Heart left ventricle (tissue), 16 donors: Measurements from ENCODE around the gene TM4SF1. TPM values are rescaled to one million over a fixed set of nuclear protein-coding genes. Genes with fewer than 3 reads are reported as not detected.
A peak's percentile ranks its signal among the peaks of the same experiment; 100 is the strongest.

Source experiments
- ATAC-seq, 4 donors: fragments of 200-7000 bp; cut with Tn5 transposase; one replicate each; pipeline ENCODE4 v1.9.1; 2020 to 2022; ENCODE audit warnings: moderate library complexity in 4 of 4, mild to moderate bottlenecking in 3 of 4, moderate number of reproducible peaks in 1 of 4
- DNase-seq, 5 donors: peaks; one replicate each; pipeline ENCODE4 v3.0.0-alpha.2; 2020
- H3K27ac ChIP-seq, 12 donors: fragments of 200-600 bp; sonication (generic) in 4 of 12; one replicate each; pipeline versions ENCODE4 v1.5.0 to v1.8.0; 2016 to 2022; ENCODE audit warnings: mild to moderate bottlenecking in 2 of 12
- H3K27me3 ChIP-seq, 9 donors: fragments of 200-600 bp; sonication (generic) in 2 of 9; one replicate each; pipeline versions ENCODE4 v1.5.1 to v1.8.0; 2016 to 2022; ENCODE audit warnings: mild to moderate bottlenecking in 3 of 9
- H3K36me3 ChIP-seq, 9 donors: fragments of 200-600 bp; sonication (generic) in 2 of 9; one replicate each; pipeline versions ENCODE4 v1.5.0 to v1.8.0; 2018 to 2022; ENCODE audit warnings: mild to moderate bottlenecking in 2 of 9
- H3K4me1 ChIP-seq, 12 donors: fragments of 200-600 bp; sonication (generic) in 4 of 12; one replicate each; pipeline versions ENCODE4 v1.5.0 to v1.8.0; 2016 to 2022; ENCODE audit warnings: mild to moderate bottlenecking in 3 of 12
- H3K4me3 ChIP-seq, 12 donors: fragments of 200-600 bp; sonication (generic) in 4 of 12; one replicate each; pipeline versions ENCODE4 v1.5.0 to v1.8.0; 2017 to 2022; ENCODE audit warnings: mild to moderate bottlenecking in 9 of 12, moderate library complexity in 4 of 12
- H3K9me3 ChIP-seq, 12 donors: fragments of 200-600 bp; sonication (generic) in 4 of 12; one replicate each; pipeline versions ENCODE4 v1.5.0 to v1.8.0; 2016 to 2022; ENCODE audit warnings: mild to moderate bottlenecking in 1 of 12
- POLR2A ChIP-seq, 2 donors: fragments of 450-650 bp; IDR thresholded peaks; one replicate each; pipeline ENCODE4 v1.6.1; 2017; ENCODE audit warnings: antibody characterized with exemption in 2 of 2, mild to moderate bottlenecking in 2 of 2, moderate library complexity in 2 of 2
- WGBS, 4 donors: extraction: QIAGEN DNeasy Blood & Tissue Kit in 2 of 4; methylation state at CpG; one replicate each; pipeline versions ENCODE4 v1.1.5 to v1.1.7; 2013 to 2018; 5-methylcytosine and 5-hydroxymethylcytosine counted together
- intact Hi-C, 10 donors: fragments of 100-400 bp; cut with DNase I; formaldehyde crosslinking; loops; one replicate each; pipeline versions ENCODE4 v1.11.1 to v1.14.2; 2022
- polyA plus RNA-seq, 2 donors: library from polyadenylated mRNA; stranded (reverse); fragments of 200-250 nt; gene quantifications; one replicate each; pipeline ENCODE4 v1.2.3, GENCODE V29; 2013
- total RNA-seq, 9 donors: library from RNA; depleted of rRNA in 2 of 9; stranded (reverse); fragments of >200 nt in 2 of 9; fragmentation: NEBNext Ultra II Directional in 3 of 9; extraction: Animal tissue kit (Norgen Biotek cat#: 25700) in 3 of 9; gene quantifications; one replicate each; pipeline versions ENCODE4 v1.1.0 to v1.2.4, GENCODE V29; 2016 to 2023
- TF ChIP-seq, protein P1 (sequence below), 12 donors: fragments of 200-600 bp; sonication (generic) in 4 of 12; IDR thresholded peaks; one replicate each; pipeline versions ENCODE4 v1.5.0 to v1.8.0; 2018 to 2022; ENCODE audit warnings: antibody characterized with exemption in 12 of 12, mild to moderate bottlenecking in 5 of 12
- donor health status: ischemic (EF 13 %, LVEDD 7.1; RV severe dilation, severe dysfunction).
- donor health status: healthy with polysubstance abuse.
- donor health status: DM: no; HTN: yes; CAD: no.
- donor health status: DM: no; HTN: no; CAD: no.
- donor health status: ischemic (EF 25% LVEDD 6.9; RV normal size, moderate dysfunction).
- donor health status: ischemic (EF 25% LVEDD 5.7; RV mildly dilated, moderate dysfunction).
- donor health status: healthy.
- donor health status: DM: yes; HTN: yes; CAD: no.
- donor health status: ischemic (EF 35%, LVEDD 5.7; RV mildly dilated, moderate dysfunction).
- donor health status: nonischemic (EF 11% LVEDD 7.7; RV severe dilation, severe dysfunction).
- donor health status: DM: yes; HTN: yes; CAD: no.
- donor health status: PGD.
- donor health status: ischemic (EF 29% LVEDD 5.4; RV normal size, mild dysfunction).
- donor health status: nonischemic (EF 23%, LVEDD 6.1; RV moderate dilation, normal function).

The TM4SF1 gene
- total and polyA plus RNA-seq, 11 donors = 61.6 to 224 (median 111) TPM

DNA sequence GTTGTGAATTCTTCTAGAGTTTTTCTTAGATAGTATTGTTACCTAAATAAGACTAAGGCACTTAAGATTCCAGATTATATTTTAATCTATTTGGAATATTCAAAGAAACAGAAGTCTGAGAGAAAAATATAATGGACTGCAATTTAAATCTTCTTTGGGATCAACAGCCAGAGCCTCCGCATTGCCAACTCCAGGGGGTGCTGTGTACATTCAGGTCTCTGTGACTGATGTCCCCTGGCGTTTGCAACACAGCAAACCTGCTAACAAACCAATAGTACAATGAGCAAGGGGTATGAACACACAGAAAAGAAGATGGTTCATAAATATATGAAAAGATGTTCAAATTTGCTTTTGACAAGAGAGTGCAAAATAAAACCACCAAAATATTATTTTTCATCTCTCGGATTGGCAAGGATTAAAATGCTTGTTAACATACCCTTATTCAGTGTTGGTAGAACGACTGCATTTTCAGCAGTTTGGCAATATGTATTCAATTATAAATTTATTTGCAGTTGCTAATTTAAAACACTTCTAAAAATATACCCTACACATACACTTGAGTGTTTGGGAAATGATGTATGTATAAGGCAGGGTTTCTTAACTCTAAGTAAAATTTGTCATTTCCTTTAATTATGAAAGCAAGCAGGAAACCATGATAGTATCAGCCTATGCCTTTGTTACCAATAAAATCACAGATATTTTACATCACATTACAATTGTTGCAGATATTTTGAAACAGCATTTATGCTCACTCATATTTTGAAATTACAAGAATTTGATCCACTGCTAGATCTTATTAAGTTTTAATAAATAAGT lies 16.1 kb upstream of the TM4SF1 start:
- Histone ChIP-seq H3K27me3 (no peaks in the 10 kb centered on the region), H3K4me3 (no peak overlapping the region), H3K36me3 (no peaks in the 10 kb centered on the region), H3K4me1 (peaks cover 0 to 29% (median 8%) of the 10 kb centered on the region in 12 donors), H3K9me3 (peaks cover 0 to 8% (median 0%) of the 10 kb centered on the region in 12 donors), H3K27ac (peak overlapping the region in 6 of 12 donors; percentile 11 to 57 (median 24))
- intact Hi-C loops = loop anchor here in 7 of 10 donors (1.0 to 5.0 kb wide), 5 partner anchors 41 to 89 kb away; no protein-coding TSS in a partner anchor
- no peak for TF ChIP-seq POLR2A (IDR thresholded peaks at IDR 0.05)
- TF ChIP-seq, protein P1, sequence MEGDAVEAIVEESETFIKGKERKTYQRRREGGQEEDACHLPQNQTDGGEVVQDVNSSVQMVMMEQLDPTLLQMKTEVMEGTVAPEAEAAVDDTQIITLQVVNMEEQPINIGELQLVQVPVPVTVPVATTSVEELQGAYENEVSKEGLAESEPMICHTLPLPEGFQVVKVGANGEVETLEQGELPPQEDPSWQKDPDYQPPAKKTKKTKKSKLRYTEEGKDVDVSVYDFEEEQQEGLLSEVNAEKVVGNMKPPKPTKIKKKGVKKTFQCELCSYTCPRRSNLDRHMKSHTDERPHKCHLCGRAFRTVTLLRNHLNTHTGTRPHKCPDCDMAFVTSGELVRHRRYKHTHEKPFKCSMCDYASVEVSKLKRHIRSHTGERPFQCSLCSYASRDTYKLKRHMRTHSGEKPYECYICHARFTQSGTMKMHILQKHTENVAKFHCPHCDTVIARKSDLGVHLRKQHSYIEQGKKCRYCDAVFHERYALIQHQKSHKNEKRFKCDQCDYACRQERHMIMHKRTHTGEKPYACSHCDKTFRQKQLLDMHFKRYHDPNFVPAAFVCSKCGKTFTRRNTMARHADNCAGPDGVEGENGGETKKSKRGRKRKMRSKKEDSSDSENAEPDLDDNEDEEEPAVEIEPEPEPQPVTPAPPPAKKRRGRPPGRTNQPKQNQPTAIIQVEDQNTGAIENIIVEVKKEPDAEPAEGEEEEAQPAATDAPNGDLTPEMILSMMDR (IDR thresholded peaks at IDR 0.05) = peak; percentile 66 to 91 (median 81)
- peak; percentile 63 to 75 (median 74) for DNase-seq
- 33 to 38% (median 37%) methylated on average over 4 of the region's 4 CpGs for WGBS, 4 donors
- peak; percentile 65 to 89 (median 82) for ATAC-seq

DNA sequence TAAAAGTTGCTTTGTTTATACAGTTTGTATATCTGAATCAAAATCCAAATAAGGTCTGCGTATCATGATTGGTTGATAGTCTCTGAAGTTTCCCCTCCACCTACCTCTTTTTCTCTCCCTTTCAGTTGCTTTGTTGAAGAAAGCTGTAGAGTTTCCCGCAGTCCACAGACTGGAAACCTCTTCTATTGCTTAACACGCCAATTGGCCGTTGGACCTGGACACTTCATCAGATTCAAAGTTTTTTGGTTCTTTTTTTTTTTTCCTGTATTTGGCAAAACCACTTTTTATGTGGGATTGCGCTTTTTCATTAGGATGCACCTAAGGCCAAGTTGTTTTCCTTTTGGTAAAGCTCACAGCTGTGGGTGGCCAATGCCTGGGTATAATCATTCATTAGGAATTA lies 14.5 kb upstream of the TM4SF1 start:
- Histone ChIP-seq H3K4me1 (peaks cover 0 to 40% (median 11%) of the 10 kb centered on the region in 12 donors), H3K36me3 (no peaks in the 10 kb centered on the region), H3K27ac (no peak overlapping the region), H3K27me3 (no peaks in the 10 kb centered on the region), H3K4me3 (no peak overlapping the region), H3K9me3 (peaks cover 0 to 8% (median 0%) of the 10 kb centered on the region in 12 donors)
- no peak for TF ChIP-seq POLR2A (IDR thresholded peaks at IDR 0.05)
- TF ChIP-seq, protein P1 (IDR thresholded peaks at IDR 0.05) = no peak
- DNase-seq (no peak), ATAC-seq (no peak)
- WGBS, 4 donors = 74 to 80% (median 75%) methylated on average over 5 of the region's 5 CpGs
- intact Hi-C loops = loop anchor here in 5 of 10 donors (2.0 to 5.0 kb wide), 4 partner anchors 40 to 90 kb away; no protein-coding TSS in a partner anchor

DNA sequence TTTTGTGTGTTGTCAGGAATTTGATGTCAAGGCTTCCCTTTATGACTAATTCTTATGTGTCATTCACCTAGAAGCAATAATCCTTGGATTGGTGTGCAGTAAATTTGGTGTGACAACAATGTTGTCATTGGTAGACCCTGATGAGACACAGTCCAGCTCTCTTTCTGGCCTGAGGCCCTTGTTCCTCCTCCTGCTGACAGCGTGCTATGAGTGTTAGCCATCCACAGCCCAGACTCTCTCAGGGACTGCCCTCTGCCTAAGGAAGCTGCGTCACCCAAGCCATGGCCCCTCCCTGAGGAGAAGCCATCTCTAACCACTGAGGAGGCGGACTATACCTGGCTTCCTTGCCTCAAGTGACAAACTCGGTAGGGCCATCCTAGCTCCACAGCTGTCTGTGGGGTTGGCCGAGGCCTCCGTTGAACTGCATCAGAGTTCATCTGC lies 13.3 kb upstream of the TM4SF1 start:
- Histone ChIP-seq H3K27ac (no peak overlapping the region), H3K9me3 (peaks cover 0 to 8% (median 0%) of the 10 kb centered on the region in 12 donors), H3K4me3 (no peak overlapping the region), H3K36me3 (no peaks in the 10 kb centered on the region), H3K4me1 (peaks cover 0 to 47% (median 19%) of the 10 kb centered on the region in 12 donors), H3K27me3 (no peaks in the 10 kb centered on the region)
- intact Hi-C loops = loop anchor here in 4 of 10 donors (5.0 kb wide), 3 partner anchors 38 to 92 kb away; no protein-coding TSS in a partner anchor
- no peak for TF ChIP-seq POLR2A (IDR thresholded peaks at IDR 0.05)
- TF ChIP-seq, protein P1 (IDR thresholded peaks at IDR 0.05) = no peak
- DNase-seq = no peak
- WGBS, 4 donors = 81 to 88% (median 83%) methylated on average over 5 to 6 of the region's 6 CpGs
- ATAC-seq = no peak

DNA sequence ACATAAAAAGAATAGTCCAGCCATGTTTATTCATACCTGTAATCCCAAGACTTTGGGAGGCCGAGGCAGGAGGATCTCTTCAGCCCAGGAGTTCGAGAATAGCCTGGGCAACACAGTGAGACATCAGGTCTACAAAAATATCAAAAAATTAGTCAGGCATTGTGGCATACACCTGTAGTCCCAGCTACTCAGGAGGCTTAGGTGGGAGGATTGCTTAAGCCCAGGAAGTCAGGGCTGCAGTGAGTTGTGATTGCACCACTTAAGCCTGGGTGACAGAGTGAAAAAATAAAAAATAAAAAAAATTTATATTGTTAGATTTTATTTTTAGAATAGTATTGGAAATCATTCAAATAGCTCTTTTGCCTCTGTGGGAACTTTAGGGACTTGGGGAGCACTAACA lies 12.8 kb upstream of the TM4SF1 start:
- TF ChIP-seq POLR2A (IDR thresholded peaks at IDR 0.05) = no peak
- TF ChIP-seq, protein P1 (IDR thresholded peaks at IDR 0.05) = no peak
- Histone ChIP-seq H3K4me1 (peaks cover 0 to 47% (median 24%) of the 10 kb centered on the region in 12 donors), H3K9me3 (peaks cover 0 to 8% (median 0%) of the 10 kb centered on the region in 12 donors), H3K36me3 (no peaks in the 10 kb centered on the region), H3K4me3 (no peak overlapping the region), H3K27me3 (no peaks in the 10 kb centered on the region), H3K27ac (no peak overlapping the region)
- intact Hi-C loops = loop anchor here in 4 of 10 donors (5.0 kb wide), 3 partner anchors 38 to 92 kb away; no protein-coding TSS in a partner anchor
- no peak for ATAC-seq
- WGBS, 4 donors = 94 to 96% (median 95%) methylated on average over 2 of the region's 2 CpGs
- no peak for DNase-seq
